GM12801 (cell line): ENCODE data around the gene SMS.

Experiments used
- TF ChIP-seq, protein P1 (sequence below): IDR thresholded peaks from one replicate; pipeline ENCODE4 v1.5.1; 2011; ENCODE audit warnings: control low read depth; ENCODE audit not compliant: insufficient read length; ENCODE audit errors: extremely low read depth

SMS gene

GRCh38 chrX:21963269-21963668 is 22.8 kb downstream of the SMS start:
- TF ChIP-seq, protein P1, sequence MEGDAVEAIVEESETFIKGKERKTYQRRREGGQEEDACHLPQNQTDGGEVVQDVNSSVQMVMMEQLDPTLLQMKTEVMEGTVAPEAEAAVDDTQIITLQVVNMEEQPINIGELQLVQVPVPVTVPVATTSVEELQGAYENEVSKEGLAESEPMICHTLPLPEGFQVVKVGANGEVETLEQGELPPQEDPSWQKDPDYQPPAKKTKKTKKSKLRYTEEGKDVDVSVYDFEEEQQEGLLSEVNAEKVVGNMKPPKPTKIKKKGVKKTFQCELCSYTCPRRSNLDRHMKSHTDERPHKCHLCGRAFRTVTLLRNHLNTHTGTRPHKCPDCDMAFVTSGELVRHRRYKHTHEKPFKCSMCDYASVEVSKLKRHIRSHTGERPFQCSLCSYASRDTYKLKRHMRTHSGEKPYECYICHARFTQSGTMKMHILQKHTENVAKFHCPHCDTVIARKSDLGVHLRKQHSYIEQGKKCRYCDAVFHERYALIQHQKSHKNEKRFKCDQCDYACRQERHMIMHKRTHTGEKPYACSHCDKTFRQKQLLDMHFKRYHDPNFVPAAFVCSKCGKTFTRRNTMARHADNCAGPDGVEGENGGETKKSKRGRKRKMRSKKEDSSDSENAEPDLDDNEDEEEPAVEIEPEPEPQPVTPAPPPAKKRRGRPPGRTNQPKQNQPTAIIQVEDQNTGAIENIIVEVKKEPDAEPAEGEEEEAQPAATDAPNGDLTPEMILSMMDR = no peak

- TF ChIP-seq, protein P1 = no peak
These were observed 23.4 kb downstream of the SMS start for GRCh38 chrX:21963731-21964405.

GRCh38 chrX:21966866-21967265 is 26.4 kb downstream of the SMS start:
- TF ChIP-seq, protein P1 = no peak

DNA sequence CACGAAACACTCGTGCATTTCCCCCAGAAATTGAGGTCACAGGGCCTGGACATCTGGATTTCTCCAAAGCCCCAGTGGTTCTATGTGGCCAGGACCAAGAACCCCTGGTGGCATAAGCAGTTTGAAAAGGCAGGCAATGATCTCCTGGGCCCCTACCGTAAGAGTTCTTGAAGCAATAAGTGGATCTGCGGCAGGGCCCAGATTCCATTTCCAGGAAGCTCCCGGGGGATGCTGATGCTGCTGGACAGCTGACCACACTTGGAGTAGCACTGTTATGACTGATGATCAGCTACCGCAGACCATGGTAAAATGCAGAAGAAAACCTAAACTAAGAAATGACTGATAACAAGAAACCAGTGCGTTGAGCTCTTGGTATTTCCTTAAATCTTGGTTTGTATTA is 27.8 kb downstream of the SMS start:
- TF ChIP-seq, protein P1 = no peak

- TF ChIP-seq, protein P1 = no peak
These were observed 29.8 kb downstream of the SMS start for GRCh38 chrX:21970326-21970725.

- TF ChIP-seq, protein P1 = no peak
These were observed 31.5 kb downstream of the SMS start for GRCh38 chrX:21972046-21972445.

DNA sequence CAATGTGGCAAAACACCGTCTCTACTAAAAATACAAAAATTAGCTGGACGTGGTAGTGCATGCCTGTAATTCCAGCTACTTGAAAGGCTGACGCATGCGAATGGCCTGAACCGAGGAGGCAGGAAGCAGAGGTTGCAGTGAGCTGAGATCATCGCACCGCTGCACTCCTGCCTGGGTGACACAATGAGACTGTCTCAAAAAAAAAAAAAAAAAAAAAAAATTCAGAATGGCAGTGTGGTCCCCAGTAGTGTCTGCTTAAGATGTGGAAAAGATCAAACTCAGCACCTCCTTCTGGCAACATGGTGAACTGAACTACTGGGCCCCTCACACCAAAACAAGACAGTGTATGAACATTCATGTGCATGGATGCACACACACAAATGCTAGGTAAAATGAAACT is 32.2 kb downstream of the SMS start:
- TF ChIP-seq, protein P1 = no peak
